Fibroblast of mammary gland (primary cell): ENCODE results near the gene AUTS2.
A peak's percentile ranks its signal among the peaks of the same experiment; 100 is the strongest.

ENCODE experiments used
- DNase-seq: peaks from one replicate; pipeline ENCODE4 v3.0.0-alpha.2; 2010; ENCODE audit warnings: low read depth
- H3K4me3 ChIP-seq: 2 replicates; pipeline ENCODE4 v1.5.1; 2011; ENCODE audit warnings: low read depth, mild to moderate bottlenecking, low read length, moderate library complexity; ENCODE audit not compliant: control insufficient read depth
- TF ChIP-seq, protein P1 (sequence below): conservative IDR thresholded peaks from 2 replicates; pipeline ENCODE4 v1.5.1; 2011; ENCODE audit warnings: low read depth, low read length, inconsistent platforms; ENCODE audit not compliant: control insufficient read depth, insufficient read depth

The AUTS2 gene

GRCh38 chr7:70694971-70695794 is 1096.9 kb downstream of the AUTS2 start:
- peak overlapping the region; percentile 85 for H3K4me3 ChIP-seq
- DNase-seq, result no peak
- TF ChIP-seq, protein P1, sequence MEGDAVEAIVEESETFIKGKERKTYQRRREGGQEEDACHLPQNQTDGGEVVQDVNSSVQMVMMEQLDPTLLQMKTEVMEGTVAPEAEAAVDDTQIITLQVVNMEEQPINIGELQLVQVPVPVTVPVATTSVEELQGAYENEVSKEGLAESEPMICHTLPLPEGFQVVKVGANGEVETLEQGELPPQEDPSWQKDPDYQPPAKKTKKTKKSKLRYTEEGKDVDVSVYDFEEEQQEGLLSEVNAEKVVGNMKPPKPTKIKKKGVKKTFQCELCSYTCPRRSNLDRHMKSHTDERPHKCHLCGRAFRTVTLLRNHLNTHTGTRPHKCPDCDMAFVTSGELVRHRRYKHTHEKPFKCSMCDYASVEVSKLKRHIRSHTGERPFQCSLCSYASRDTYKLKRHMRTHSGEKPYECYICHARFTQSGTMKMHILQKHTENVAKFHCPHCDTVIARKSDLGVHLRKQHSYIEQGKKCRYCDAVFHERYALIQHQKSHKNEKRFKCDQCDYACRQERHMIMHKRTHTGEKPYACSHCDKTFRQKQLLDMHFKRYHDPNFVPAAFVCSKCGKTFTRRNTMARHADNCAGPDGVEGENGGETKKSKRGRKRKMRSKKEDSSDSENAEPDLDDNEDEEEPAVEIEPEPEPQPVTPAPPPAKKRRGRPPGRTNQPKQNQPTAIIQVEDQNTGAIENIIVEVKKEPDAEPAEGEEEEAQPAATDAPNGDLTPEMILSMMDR, result no peak

- DNase-seq, result no peak
- TF ChIP-seq, protein P1, result no peak
- peak overlapping the region; percentile 85 for H3K4me3 ChIP-seq
Observed at GRCh38 chr7:70695795-70696083, 1097.5 kb downstream of the AUTS2 start.

- H3K4me3 ChIP-seq, result peak overlapping the region; percentile 85
- DNase-seq, result peak; percentile 61
- TF ChIP-seq, protein P1, result no peak
Observed at GRCh38 chr7:70696201-70696754, 1098.0 kb downstream of the AUTS2 start.

GRCh38 chr7:70698219-70698832 is 1100.1 kb downstream of the AUTS2 start:
- TF ChIP-seq, protein P1, result peak; percentile 92
- DNase-seq, result peak; percentile 76
- H3K4me3 ChIP-seq, result no peak overlapping the region

- TF ChIP-seq, protein P1, result no peak
- DNase-seq, result no peak
- no peak overlapping the region for H3K4me3 ChIP-seq
Observed at GRCh38 chr7:70699271-70699670, 1101.0 kb downstream of the AUTS2 start.

DNA sequence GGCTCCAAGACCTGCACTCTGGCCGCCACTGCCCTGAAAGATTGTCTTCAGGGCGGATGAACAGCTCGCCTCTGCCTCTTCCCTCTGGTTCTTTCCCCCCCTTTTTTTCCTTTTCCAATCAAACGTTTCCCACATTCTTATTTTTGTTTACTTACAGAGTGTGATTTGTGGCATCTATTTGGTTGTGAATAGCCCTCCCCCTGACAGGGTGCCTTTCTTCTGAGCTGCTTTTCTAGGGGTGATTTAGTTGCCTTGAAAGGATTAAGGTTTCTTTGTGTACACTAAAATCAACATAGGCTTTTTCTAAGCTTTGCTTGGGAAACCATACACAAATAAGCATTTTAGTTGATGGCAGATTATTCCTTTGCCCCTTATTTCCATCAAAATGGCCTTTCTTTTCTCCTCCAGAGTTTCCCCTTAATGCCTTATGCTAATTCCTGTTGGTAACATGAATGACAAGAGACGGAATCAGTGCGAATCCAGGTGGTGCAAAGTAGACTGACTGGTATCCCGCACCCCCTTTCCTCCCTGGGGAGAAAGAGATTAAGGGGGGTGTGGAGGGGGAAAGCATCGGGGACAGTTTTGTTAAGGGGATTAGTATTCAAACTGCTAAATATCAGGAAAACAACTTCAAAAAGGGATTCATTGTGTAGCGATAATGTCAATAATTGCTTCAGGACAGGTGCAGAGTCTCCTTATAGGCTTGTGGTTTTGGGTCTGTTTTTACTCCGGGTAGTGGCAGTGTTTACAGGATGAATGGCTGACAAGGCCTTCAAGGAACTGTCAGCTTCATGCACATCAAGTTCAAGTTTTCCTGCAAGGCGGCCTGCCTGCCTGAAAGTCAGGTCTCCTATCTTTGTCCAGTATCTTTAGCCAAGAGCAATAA is 1102.0 kb downstream of the AUTS2 start:
- DNase-seq, result no peak
- H3K4me3 ChIP-seq, result no peak overlapping the region
- TF ChIP-seq, protein P1, result no peak
